ENCODE data around the gene PARD6B. TPM values are rescaled to one million over a fixed set of nuclear protein-coding genes. Genes with fewer than 3 reads are reported as not detected.
A peak's percentile ranks its signal among the peaks of the same experiment; 100 is the strongest.

PARD6B gene
- total and polyA plus RNA-seq, 5 donors: 0.93 to 5.2 (median 3.3) TPM

GRCh38 chr20:50733644-50734349, 2.4 kb downstream of the PARD6B start:
- no peak for ATAC-seq
- Histone ChIP-seq H3K27ac (ENCODE audit: low read length) (no peak overlapping the region), H3K9me3 (ENCODE audit: control insufficient read depth, low read length) (no peaks in the 10 kb centered on the region), H3K4me1 (ENCODE audit: control insufficient read depth, insufficient read depth, low read length) (no peaks in the 10 kb centered on the region), H3K4me3 (ENCODE audit: low read length) (no peak overlapping the region), H3K27me3 (ENCODE audit: control insufficient read depth, insufficient read depth) (no peaks in the 10 kb centered on the region)
- no peak for DNase-seq
- WGBS: 39% methylated on average over 1 of the region's 1 CpG
- intact Hi-C loops (cut with DNase I): loop anchor here in 1 of 4 donors (10.0 kb wide), 1 partner anchor 549 kb away; no protein-coding TSS in a partner anchor

DNA sequence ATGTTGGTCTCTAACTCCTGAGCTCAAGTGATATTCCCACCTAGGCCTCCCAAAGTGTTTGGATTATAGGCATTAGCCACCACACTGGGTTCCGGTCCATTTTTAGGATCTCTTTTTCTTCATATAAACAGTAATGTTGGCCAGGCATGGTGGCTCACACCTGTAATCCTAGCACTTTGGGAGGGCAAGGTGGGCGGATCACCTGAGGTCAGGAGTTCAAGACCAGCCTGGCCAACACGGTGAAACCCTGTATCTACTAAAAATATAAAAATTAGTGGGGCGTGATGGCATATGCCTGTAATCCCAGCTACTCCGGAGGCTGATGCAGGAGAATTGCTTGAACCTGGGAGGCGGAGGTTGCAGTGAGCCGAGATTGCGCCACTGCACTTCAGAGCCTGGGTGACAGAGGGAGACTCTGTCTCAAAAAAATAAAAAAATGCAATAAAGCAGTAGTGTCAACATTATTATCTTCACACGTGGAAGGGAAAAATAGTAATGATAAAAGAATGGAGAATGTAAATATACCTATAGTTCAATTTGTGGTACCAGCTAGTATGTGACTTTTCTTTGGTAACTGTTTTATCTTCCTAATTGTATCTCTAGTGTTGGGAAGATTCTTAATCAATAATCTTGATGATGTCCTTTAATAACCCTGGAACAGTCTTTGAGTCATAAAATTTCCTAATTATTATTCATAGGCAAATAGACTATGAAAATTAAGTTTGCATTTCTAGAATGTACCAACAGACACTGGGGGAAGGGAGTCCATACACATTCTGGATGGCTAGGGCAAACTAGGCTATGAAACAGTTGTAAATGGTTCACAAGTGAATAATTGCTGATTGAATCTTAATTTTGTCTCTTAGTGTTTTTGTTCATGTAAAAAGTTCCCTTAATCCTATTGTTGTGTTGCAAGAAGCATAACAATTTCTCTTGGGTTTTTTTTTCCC, 3.6 kb downstream of the PARD6B start:
- DNase-seq (no peak), ATAC-seq (no peak)

GRCh38 chr20:50735813-50736212, 4.4 kb downstream of the PARD6B start:
- Histone ChIP-seq H3K9me3 (ENCODE audit: control insufficient read depth, low read length) (no peaks in the 10 kb centered on the region), H3K4me1 (ENCODE audit: control insufficient read depth, insufficient read depth, low read length) (no peaks in the 10 kb centered on the region), H3K27me3 (ENCODE audit: control insufficient read depth, insufficient read depth) (no peaks in the 10 kb centered on the region), H3K27ac (ENCODE audit: low read length) (no peak overlapping the region), H3K4me3 (ENCODE audit: low read length) (no peak overlapping the region)
- DNase-seq: no peak
- intact Hi-C loops (cut with DNase I): loop anchor here in 1 of 4 donors (10.0 kb wide), 1 partner anchor 551 kb away; no protein-coding TSS in a partner anchor
- ATAC-seq: no peak

More for the DNA sequence above, 3.6 kb downstream of the PARD6B start:
- WGBS: 91% methylated on average over 9 of the region's 9 CpGs
- Histone ChIP-seq H3K4me1 (ENCODE audit: control insufficient read depth, insufficient read depth, low read length) (no peaks in the 10 kb centered on the region), H3K9me3 (ENCODE audit: control insufficient read depth, low read length) (no peaks in the 10 kb centered on the region), H3K4me3 (ENCODE audit: low read length) (no peak overlapping the region), H3K27ac (ENCODE audit: low read length) (no peak overlapping the region), H3K27me3 (ENCODE audit: control insufficient read depth, insufficient read depth) (no peaks in the 10 kb centered on the region)
- intact Hi-C loops (cut with DNase I): loop anchor here in 1 of 4 donors (10.0 kb wide), 1 partner anchor 550 kb away; no protein-coding TSS in a partner anchor

- WGBS: 80% methylated on average over 4 of the region's 4 CpGs
- Histone ChIP-seq H3K27ac (ENCODE audit: low read length) (peak overlapping the region; percentile 19), H3K27me3 (ENCODE audit: control insufficient read depth, insufficient read depth) (no peaks in the 10 kb centered on the region), H3K4me3 (ENCODE audit: low read length) (no peak overlapping the region), H3K4me1 (ENCODE audit: control insufficient read depth, insufficient read depth, low read length) (no peaks in the 10 kb centered on the region), H3K9me3 (ENCODE audit: control insufficient read depth, low read length) (no peaks in the 10 kb centered on the region)
- intact Hi-C loops (cut with DNase I): loop anchor here in 1 of 4 donors (10.0 kb wide), 1 partner anchor 553 kb away; no protein-coding TSS in a partner anchor
- DNase-seq: no peak
- no peak for ATAC-seq
Observed at GRCh38 chr20:50737352-50737751, 6.0 kb downstream of the PARD6B start.

- 57% methylated on average over 4 of the region's 4 CpGs for WGBS
- no peak for ATAC-seq
- no peak for DNase-seq
- Histone ChIP-seq H3K27me3 (ENCODE audit: control insufficient read depth, insufficient read depth) (no peaks in the 10 kb centered on the region), H3K4me1 (ENCODE audit: control insufficient read depth, insufficient read depth, low read length) (no peaks in the 10 kb centered on the region), H3K4me3 (ENCODE audit: low read length) (no peak overlapping the region), H3K27ac (ENCODE audit: low read length) (no peak overlapping the region), H3K9me3 (ENCODE audit: control insufficient read depth, low read length) (no peaks in the 10 kb centered on the region)
- intact Hi-C loops (cut with DNase I): loop anchor here in 2 of 4 donors (10.0 kb wide), 1 partner anchor 118 kb away; no protein-coding TSS in a partner anchor
Observed at GRCh38 chr20:50743087-50743486, 11.7 kb downstream of the PARD6B start.

DNA sequence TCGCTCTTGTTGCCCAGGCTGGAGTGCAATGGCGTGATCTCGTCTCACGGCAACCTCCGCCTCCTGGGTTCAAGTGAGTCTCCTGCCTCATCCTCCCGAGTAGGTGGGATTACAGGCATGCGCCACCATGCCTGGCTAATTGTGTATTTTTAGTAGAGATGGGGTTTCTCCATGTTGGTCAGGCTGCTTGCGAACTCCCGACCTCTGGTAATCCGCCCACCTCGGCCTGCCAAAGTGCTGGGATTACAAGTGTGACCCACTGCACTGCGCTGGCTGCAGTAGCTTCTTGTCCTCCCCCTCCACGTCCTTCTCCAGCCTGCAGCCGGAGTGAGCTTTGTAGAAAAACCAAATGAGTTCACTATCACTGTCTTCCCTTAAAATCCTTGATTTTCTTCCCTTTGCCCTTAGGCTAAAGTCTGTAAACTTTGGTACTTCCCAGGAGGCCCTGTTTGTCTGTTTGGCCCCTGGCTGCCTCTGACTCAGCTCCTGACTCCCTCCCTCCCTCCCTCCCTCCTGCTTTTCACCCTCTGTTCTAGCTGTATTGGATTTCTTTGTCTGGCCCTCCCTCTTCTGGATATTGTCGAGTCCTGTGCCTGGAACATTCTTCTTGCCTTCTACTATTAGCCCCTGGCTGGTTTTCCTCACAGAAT, 12.9 kb downstream of the PARD6B start:
- Histone ChIP-seq H3K4me1 (ENCODE audit: control insufficient read depth, insufficient read depth, low read length) (no peaks in the 10 kb centered on the region), H3K4me3 (ENCODE audit: low read length) (no peak overlapping the region), H3K9me3 (ENCODE audit: control insufficient read depth, low read length) (no peaks in the 10 kb centered on the region), H3K27ac (ENCODE audit: low read length) (peak overlapping the region; percentile 98), H3K27me3 (ENCODE audit: control insufficient read depth, insufficient read depth) (no peaks in the 10 kb centered on the region)
- ATAC-seq: peak; percentile 90 to 91
- DNase-seq: peak; percentile 59 to 85 (median 76)
- WGBS: 59% methylated on average over 15 of the region's 15 CpGs
- intact Hi-C loops (cut with DNase I): loop anchor here in 2 of 4 donors (10.0 kb wide), 1 partner anchor 119 kb away; no protein-coding TSS in a partner anchor

- H3K9me3 ChIP-seq (ENCODE audit: control insufficient read depth, low read length): no peaks in the 10 kb centered on the region
- no peak overlapping the region for H3K4me3 ChIP-seq (ENCODE audit: low read length)
- 90% methylated on average over 2 of the region's 2 CpGs for WGBS
- H3K27ac ChIP-seq (ENCODE audit: low read length): no peak overlapping the region
- H3K4me1 ChIP-seq (ENCODE audit: control insufficient read depth, insufficient read depth, low read length): no peaks in the 10 kb centered on the region
- ATAC-seq (no peak), DNase-seq (no peak)
- intact Hi-C loops (cut with DNase I): loop anchor here in 2 of 4 donors (10.0 kb wide), 1 partner anchor 121 kb away; no protein-coding TSS in a partner anchor
- no peaks in the 10 kb centered on the region for H3K27me3 ChIP-seq (ENCODE audit: control insufficient read depth, insufficient read depth)
Observed at GRCh38 chr20:50745634-50746137, 14.3 kb downstream of the PARD6B start.

- 60% methylated on average over 3 of the region's 3 CpGs for WGBS
- Histone ChIP-seq H3K27ac (ENCODE audit: low read length) (no peak overlapping the region), H3K27me3 (ENCODE audit: control insufficient read depth, insufficient read depth) (no peaks in the 10 kb centered on the region), H3K4me1 (ENCODE audit: control insufficient read depth, insufficient read depth, low read length) (no peaks in the 10 kb centered on the region), H3K4me3 (ENCODE audit: low read length) (no peak overlapping the region), H3K9me3 (ENCODE audit: control insufficient read depth, low read length) (no peaks in the 10 kb centered on the region)
- DNase-seq (no peak), ATAC-seq (no peak)
- intact Hi-C loops (cut with DNase I): loop anchor here in 2 of 4 donors (10.0 kb wide), 1 partner anchor 122 kb away; no protein-coding TSS in a partner anchor
Observed at GRCh38 chr20:50746138-50746940, 15.0 kb downstream of the PARD6B start.

DNA sequence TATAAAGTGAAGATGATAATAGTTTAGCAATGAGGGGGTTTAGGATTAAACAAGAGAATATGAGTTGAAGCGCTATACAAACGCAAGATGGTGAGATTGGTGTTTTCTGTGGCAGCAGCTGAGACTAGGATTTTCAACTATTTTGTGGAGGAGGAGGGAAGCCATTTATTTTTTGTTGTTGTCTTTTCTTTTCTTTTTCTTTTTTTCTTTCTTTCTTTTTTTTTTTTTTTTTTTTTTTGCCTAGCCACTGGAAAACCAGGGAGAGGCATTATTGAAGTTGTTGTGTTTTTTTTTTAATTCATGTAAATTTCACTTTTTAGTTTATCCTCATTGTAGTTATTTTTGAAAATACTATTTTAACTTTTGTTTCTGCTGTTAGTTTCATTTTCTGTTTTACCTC, 15.9 kb downstream of the PARD6B start:
- ATAC-seq: no peak
- H3K4me3 ChIP-seq (ENCODE audit: low read length): no peak overlapping the region

More for the DNA sequence above, 15.9 kb downstream of the PARD6B start:
- H3K27ac ChIP-seq (ENCODE audit: low read length): no peak overlapping the region
- H3K9me3 ChIP-seq (ENCODE audit: control insufficient read depth, low read length): no peaks in the 10 kb centered on the region
- H3K4me1 ChIP-seq (ENCODE audit: control insufficient read depth, insufficient read depth, low read length): no peaks in the 10 kb centered on the region
- 97% methylated on average over 2 of the region's 2 CpGs for WGBS
- intact Hi-C loops (cut with DNase I): loop anchor here in 2 of 4 donors (10.0 kb wide), 1 partner anchor 122 kb away; no protein-coding TSS in a partner anchor
- no peaks in the 10 kb centered on the region for H3K27me3 ChIP-seq (ENCODE audit: control insufficient read depth, insufficient read depth)
- no peak for DNase-seq
